Measurements from ENCODE around the gene PTPRN2.

PTPRN2 gene

GRCh38 chr7:157816526-157817250, 770.9 kb downstream of the PTPRN2 start:
- H3K27me3 Mint-ChIP-seq = no peaks in the 10 kb centered on the region
- no peaks in the 10 kb centered on the region for H3K4me1 Mint-ChIP-seq (ENCODE audit: low read depth)
- H3K36me3 Mint-ChIP-seq (ENCODE audit: low read depth) = no peaks in the 10 kb centered on the region
- no peak overlapping the region for H3K27ac Mint-ChIP-seq
- H3K4me3 Mint-ChIP-seq = no peak overlapping the region
- H3K9me3 Mint-ChIP-seq = no peaks in the 10 kb centered on the region

DNA sequence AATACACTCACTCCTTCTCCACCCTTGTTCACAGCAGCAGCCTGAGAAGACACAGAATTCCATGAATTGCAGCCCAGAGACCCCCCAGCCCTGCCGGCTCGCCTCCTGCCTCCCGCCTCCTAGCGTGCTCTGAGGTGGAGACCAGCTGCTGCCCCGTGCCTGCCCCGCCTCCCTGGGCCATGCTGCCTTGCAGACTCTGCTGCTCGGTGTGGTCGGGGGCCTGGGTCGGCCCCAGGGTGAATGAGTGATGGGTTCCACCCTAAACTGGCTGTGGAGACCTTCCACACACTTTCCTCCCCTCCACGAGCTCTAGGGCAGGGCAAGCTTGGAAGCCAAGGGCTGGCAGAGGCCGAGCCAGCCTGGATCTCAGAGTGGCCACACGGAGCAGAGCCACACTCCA, 771.5 kb downstream of the PTPRN2 start:
- H3K4me1 Mint-ChIP-seq (ENCODE audit: low read depth) = no peaks in the 10 kb centered on the region
- no peaks in the 10 kb centered on the region for H3K27me3 Mint-ChIP-seq
- H3K4me3 Mint-ChIP-seq = no peak overlapping the region
- H3K9me3 Mint-ChIP-seq = no peaks in the 10 kb centered on the region
- no peaks in the 10 kb centered on the region for H3K36me3 Mint-ChIP-seq (ENCODE audit: low read depth)
- H3K27ac Mint-ChIP-seq = no peak overlapping the region

- no peak overlapping the region for H3K4me3 Mint-ChIP-seq
- H3K36me3 Mint-ChIP-seq (ENCODE audit: low read depth) = no peaks in the 10 kb centered on the region
- H3K9me3 Mint-ChIP-seq = no peaks in the 10 kb centered on the region
- H3K27me3 Mint-ChIP-seq = no peaks in the 10 kb centered on the region
- H3K4me1 Mint-ChIP-seq (ENCODE audit: low read depth) = no peaks in the 10 kb centered on the region
- no peak overlapping the region for H3K27ac Mint-ChIP-seq
These were observed 772.0 kb downstream of the PTPRN2 start for GRCh38 chr7:157815706-157816022.

GRCh38 chr7:157814931-157815705, 772.5 kb downstream of the PTPRN2 start:
- H3K4me3 Mint-ChIP-seq = no peak overlapping the region
- H3K27ac Mint-ChIP-seq = no peak overlapping the region
- H3K4me1 Mint-ChIP-seq (ENCODE audit: low read depth) = no peaks in the 10 kb centered on the region
- H3K9me3 Mint-ChIP-seq = no peaks in the 10 kb centered on the region
- H3K27me3 Mint-ChIP-seq = no peaks in the 10 kb centered on the region
- H3K36me3 Mint-ChIP-seq (ENCODE audit: low read depth) = no peaks in the 10 kb centered on the region

- H3K9me3 Mint-ChIP-seq = no peaks in the 10 kb centered on the region
- no peaks in the 10 kb centered on the region for H3K36me3 Mint-ChIP-seq (ENCODE audit: low read depth)
- H3K4me3 Mint-ChIP-seq = no peak overlapping the region
- H3K4me1 Mint-ChIP-seq (ENCODE audit: low read depth) = no peaks in the 10 kb centered on the region
- H3K27me3 Mint-ChIP-seq = no peaks in the 10 kb centered on the region
- no peak overlapping the region for H3K27ac Mint-ChIP-seq
These were observed 773.6 kb downstream of the PTPRN2 start for GRCh38 chr7:157813741-157814661.

DNA sequence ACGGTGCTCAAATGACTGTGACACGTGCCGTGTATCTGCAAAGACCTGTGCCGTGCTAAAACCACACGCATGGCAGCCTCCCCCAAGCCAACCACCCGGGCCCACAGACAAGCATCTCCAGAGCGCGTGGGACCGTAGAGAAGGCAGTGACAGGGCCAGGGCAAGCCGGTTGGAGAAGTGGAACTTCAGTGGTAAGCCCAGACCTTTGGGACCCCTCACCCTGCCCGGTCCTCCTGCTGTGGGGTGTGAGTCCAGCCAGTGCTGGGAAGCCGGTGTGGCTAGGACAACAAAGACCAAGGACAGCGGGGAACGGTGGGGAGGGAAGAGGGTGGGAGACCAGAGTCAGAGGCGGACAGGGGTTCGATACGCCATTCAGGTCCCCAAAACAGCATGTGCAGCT, 774.6 kb downstream of the PTPRN2 start:
- H3K27me3 Mint-ChIP-seq = no peaks in the 10 kb centered on the region
- no peak overlapping the region for H3K27ac Mint-ChIP-seq
- H3K9me3 Mint-ChIP-seq = peaks cover under 1% of the 10 kb centered on the region
- no peak overlapping the region for H3K4me3 Mint-ChIP-seq
- H3K36me3 Mint-ChIP-seq (ENCODE audit: low read depth) = no peaks in the 10 kb centered on the region
- no peaks in the 10 kb centered on the region for H3K4me1 Mint-ChIP-seq (ENCODE audit: low read depth)

DNA sequence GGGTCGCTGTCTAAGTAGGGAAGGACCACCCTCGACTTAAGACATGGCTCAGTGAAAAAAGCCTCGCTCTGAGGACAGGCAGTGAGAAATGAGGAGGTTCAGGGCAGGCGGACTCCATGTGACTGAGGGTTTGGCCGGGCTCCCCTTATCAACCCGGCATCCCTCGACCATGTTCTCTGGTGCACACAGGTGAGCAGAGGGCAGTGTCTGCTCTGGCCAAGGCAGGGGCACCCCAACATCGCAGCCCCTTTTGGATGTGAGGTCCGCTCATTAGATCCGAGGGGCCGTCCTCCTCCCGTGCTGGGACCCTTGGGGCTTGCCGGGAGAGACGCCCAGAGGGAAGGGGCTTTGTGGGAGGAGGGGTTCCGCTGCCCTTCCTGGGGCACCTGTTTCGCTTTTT, 775.7 kb downstream of the PTPRN2 start:
- no peaks in the 10 kb centered on the region for H3K27me3 Mint-ChIP-seq
- H3K4me3 Mint-ChIP-seq = no peak overlapping the region
- H3K36me3 Mint-ChIP-seq (ENCODE audit: low read depth) = no peaks in the 10 kb centered on the region
- no peaks in the 10 kb centered on the region for H3K4me1 Mint-ChIP-seq (ENCODE audit: low read depth)
- no peak overlapping the region for H3K27ac Mint-ChIP-seq
- H3K9me3 Mint-ChIP-seq = peaks cover 3% of the 10 kb centered on the region

DNA sequence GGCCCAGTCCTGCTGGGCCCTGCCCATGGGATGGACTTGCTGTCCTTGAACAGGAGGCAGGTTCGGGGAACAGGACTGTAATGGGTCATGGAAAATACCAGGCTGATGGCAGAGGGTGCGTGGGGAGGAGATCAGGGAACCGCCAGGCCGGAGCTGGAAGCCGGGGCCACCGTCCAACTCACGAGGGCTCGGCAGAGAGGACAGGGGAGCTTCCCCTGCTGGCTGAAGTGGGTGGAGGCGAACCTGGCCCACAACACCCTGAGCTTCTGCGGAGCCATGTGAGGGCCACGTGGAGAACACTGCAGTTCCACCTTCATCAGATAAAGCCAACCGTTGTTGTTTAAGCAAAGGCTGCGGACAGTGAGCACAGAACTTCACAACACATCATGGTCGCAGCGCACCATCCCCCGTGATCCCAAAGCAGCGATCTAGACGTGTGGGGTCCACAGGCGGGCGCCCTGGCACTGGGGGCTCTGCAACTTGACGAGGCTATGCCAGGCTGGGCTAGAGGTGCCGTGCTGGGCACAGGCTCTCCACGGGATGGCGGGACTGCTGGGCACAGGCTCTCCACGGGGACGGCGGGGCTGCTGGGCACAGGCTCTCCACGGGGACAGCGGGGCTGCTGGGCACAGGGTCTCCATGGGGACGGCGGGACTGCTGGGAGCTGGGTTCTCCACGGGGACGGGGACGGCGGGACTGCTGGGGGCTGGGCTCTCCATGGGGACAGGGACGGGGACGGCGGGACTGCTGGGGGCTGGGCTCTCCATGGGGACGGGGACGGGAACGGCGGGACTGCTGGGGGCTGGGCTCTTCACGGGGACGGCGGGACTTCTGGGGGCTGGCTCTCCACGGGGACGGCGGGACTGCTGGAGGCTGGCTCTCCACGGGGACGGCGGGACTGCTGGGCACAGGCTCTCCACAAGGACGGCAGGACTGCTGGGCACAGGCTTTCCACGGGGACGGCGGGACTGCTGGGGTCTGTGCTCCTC, 777.5 kb downstream of the PTPRN2 start:
- H3K36me3 Mint-ChIP-seq (ENCODE audit: low read depth) = no peaks in the 10 kb centered on the region
- no peak overlapping the region for H3K27ac Mint-ChIP-seq
- peaks cover 3% of the 10 kb centered on the region for H3K9me3 Mint-ChIP-seq
- H3K4me1 Mint-ChIP-seq (ENCODE audit: low read depth) = no peaks in the 10 kb centered on the region
- H3K4me3 Mint-ChIP-seq = no peak overlapping the region
- H3K27me3 Mint-ChIP-seq = no peaks in the 10 kb centered on the region

GRCh38 chr7:157809154-157809862, 778.3 kb downstream of the PTPRN2 start:
- no peaks in the 10 kb centered on the region for H3K27me3 Mint-ChIP-seq
- no peak overlapping the region for H3K27ac Mint-ChIP-seq
- peaks cover 3% of the 10 kb centered on the region for H3K9me3 Mint-ChIP-seq
- no peaks in the 10 kb centered on the region for H3K4me1 Mint-ChIP-seq (ENCODE audit: low read depth)
- H3K4me3 Mint-ChIP-seq = no peak overlapping the region
- H3K36me3 Mint-ChIP-seq (ENCODE audit: low read depth) = no peaks in the 10 kb centered on the region

- Mint-ChIP-seq H3K27me3 (no peaks in the 10 kb centered on the region), H3K4me1 (ENCODE audit: low read depth) (no peaks in the 10 kb centered on the region), H3K36me3 (ENCODE audit: low read depth) (no peaks in the 10 kb centered on the region), H3K4me3 (no peak overlapping the region), H3K27ac (no peak overlapping the region), H3K9me3 (peaks cover 3% of the 10 kb centered on the region)
These were observed 779.6 kb downstream of the PTPRN2 start for GRCh38 chr7:157808042-157808441.

GRCh38 chr7:157807510-157807909, 780.1 kb downstream of the PTPRN2 start:
- Mint-ChIP-seq H3K4me3 (no peak overlapping the region), H3K27ac (no peak overlapping the region), H3K36me3 (ENCODE audit: low read depth) (no peaks in the 10 kb centered on the region), H3K27me3 (no peaks in the 10 kb centered on the region), H3K9me3 (peaks cover 3% of the 10 kb centered on the region), H3K4me1 (ENCODE audit: low read depth) (no peaks in the 10 kb centered on the region)

GRCh38 chr7:157806711-157807110, 780.9 kb downstream of the PTPRN2 start:
- Mint-ChIP-seq H3K27ac (no peak overlapping the region), H3K36me3 (ENCODE audit: low read depth) (no peaks in the 10 kb centered on the region), H3K4me3 (no peak overlapping the region)

GRCh38 chr7:157805713-157806112, 781.9 kb downstream of the PTPRN2 start:
- Mint-ChIP-seq H3K36me3 (ENCODE audit: low read depth) (no peaks in the 10 kb centered on the region), H3K4me1 (ENCODE audit: low read depth) (no peaks in the 10 kb centered on the region), H3K9me3 (peaks cover 3% of the 10 kb centered on the region), H3K27me3 (no peaks in the 10 kb centered on the region), H3K27ac (no peak overlapping the region), H3K4me3 (no peak overlapping the region)

More at GRCh38 chr7:157806711-157807110, 780.9 kb downstream of the PTPRN2 start:
- no peaks in the 10 kb centered on the region for H3K27me3 Mint-ChIP-seq
- no peaks in the 10 kb centered on the region for H3K4me1 Mint-ChIP-seq (ENCODE audit: low read depth)
- peaks cover 3% of the 10 kb centered on the region for H3K9me3 Mint-ChIP-seq

DNA sequence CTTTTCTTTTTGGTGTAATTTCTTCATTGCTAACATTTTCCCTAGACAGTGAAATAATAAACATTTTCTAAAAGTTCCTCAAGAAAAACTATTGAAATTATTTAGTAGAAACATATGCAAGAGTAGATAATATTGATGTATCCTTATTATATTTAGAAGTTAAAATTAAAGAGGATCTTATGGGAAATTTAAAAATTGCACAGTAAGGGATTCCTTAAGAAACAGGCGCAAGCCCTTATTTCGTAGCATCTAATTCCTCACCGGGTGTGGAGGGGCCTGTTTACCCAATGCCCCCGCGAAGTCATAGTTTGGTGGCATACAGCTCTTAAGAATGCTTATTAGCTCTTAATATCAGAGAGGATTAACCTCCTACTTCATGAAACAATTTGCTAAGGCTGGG, 783.7 kb downstream of the PTPRN2 start:
- H3K4me3 Mint-ChIP-seq = no peak overlapping the region
- no peaks in the 10 kb centered on the region for H3K27me3 Mint-ChIP-seq
- no peaks in the 10 kb centered on the region for H3K4me1 Mint-ChIP-seq (ENCODE audit: low read depth)
- H3K9me3 Mint-ChIP-seq = peaks cover 3% of the 10 kb centered on the region
- H3K36me3 Mint-ChIP-seq (ENCODE audit: low read depth) = no peaks in the 10 kb centered on the region
- H3K27ac Mint-ChIP-seq = no peak overlapping the region
